Cortex of kidney (tissue), 1 donor: ENCODE measurements around the gene SLIT1.

Experiments
- DNase-seq: peaks from one replicate; lab custom pipeline; 2025; lab: John Stamatoyannopoulos, UW

The SLIT1 gene

DNA sequence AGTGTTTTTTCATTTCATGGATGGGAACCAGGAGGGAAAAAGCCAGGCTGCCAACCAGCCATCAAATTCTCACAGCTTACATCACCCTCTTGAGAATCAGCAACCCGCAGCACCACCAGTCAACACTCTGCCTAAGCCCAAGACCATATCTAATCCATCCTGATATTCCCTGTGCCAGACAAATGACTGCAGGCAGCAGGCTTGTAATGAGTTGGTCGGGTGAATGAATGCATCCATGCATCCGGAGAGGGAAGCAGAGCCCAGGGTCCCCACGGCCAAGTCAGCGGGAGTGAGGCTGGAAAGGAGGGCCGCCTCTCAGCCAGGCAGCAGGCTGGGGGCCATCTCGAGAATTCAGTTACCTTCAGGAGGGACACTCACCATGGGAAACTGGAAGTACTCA lies 46.9 kb downstream of the SLIT1 start:
- DNase-seq: no peak

DNA sequence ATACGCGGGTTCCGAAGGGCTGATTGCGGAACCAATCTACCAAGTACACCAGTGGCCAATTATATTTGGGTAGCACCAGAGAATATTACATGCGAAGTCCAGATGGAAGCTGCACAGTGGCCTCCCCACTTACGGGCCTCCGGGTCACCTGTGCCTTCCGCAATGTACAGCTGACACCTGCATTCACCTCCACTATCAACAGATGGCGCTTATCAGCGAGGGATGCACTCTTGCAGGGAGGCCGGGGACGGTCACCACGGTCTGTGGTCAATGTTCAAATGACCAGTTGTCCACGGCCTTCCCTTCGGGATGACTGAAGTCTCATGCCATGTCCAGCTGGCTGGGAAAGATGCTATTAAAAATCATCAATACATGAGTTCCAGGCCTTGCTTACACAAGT lies 47.6 kb downstream of the SLIT1 start:
- no peak for DNase-seq

DNA sequence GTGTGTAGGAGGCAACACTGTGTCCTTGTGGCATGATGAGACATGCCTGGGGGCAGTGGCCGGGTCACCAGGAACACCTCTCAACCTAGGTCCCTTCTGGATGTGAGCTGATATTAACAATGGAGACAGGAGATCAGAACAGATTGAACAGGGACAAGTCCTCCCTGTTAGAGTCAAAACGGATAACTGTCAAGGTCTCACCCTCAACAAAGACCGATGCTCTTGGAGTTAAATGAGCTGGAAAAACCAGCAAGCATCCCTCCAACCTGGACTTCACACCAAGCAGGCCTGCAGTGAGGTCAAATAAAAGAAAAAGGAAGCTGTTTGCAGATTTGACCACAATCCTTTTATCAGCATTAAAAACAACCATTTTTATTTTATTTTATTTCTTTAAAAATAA lies 49.0 kb downstream of the SLIT1 start:
- no peak for DNase-seq

DNA sequence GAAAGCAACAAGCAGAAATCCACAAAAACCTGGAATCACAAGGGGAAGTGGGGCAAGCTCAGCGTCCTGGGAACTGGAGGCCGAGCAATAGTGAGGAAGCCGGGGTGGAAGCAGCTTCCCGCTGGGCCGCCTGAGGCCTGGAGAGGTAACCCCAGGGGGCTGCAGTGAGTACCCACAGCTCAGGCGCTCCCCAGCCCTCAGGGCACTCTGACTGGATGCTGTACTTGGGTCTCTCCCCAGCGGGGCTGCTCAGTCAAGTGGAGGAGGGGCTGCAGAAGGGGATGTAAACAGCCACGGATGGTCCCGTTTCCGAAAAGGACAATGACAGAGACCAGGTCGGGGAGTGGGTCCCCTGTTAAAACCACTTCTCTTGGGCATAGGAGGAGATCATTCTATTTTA lies 50.3 kb downstream of the SLIT1 start:
- DNase-seq: no peak

DNA sequence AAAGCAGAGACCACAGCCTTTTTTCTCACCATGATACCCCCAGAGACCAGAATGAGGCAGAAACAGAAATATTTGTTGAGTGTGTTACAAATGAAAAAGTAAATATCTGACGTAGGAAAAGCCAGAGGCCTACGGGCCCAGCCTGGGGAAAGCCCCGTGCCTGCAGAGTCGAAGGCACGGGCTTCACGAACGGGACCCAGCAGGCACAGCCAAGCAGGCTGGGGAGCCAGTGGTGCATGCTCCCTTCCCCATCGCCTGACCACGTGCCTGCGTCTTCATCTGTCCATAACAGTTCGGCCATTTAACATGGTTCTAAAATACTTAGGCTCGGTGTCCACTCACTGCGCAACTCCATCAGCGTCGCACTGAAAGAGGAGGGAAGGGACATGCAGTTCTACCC lies 50.8 kb downstream of the SLIT1 start:
- no peak for DNase-seq

DNA sequence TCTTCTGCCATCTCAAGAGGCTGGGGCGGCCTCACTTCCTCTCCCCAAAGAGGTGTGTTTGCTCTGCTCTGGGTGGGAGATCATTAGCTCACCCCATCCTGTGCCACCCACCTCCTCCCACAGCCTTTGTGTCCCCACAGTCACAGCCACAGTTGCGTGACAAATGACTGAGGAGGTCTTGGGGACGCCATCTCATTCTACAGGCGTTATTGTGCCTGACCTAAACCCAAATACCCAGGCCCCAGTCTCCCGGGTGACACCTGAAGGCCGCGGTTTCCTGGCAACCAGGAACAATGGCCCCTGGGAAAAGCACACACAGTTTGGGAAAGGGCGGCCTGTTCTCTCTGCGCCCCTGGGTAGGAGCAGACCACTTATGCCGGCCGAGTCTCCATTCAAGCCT lies 51.6 kb downstream of the SLIT1 start:
- no peak for DNase-seq

DNA sequence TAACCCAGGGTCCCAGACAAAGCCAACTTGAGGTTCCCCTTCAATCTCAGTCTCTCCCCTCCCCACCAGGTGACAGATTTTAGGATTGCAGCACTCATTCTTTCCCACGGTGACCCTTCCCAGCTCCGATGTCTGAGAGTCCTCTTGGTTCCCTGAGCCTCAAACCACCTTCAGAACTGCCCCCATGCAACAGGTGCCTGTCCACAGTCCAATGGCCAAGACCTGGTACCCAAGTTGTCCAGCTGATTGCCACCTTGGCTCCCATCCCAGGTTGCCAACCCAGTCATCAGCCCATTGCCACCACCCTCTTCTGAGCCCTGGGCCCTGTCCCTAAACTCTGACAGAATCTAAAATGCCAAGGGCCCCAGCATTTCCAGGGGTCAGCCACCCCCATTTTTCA lies 53.5 kb downstream of the SLIT1 start:
- no peak for DNase-seq

DNA sequence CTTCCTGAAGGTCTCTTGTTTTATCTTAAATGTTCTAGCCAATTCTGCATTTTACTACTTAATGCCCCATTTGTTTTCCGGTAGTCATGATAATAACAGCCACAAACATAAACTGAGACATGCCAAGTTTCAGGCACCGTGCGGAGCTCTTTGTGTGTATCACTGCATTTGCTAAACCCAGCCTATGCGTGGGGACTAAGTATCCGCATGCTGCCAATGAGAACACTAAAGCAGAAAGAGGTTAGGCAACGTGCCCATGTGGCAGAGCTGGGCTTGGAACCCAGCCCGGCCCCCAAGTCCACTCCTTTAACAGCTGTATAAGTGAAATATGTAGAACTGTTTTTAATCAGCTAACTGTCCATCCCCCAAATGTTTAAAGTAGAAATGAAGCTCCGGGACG lies 54.1 kb downstream of the SLIT1 start:
- DNase-seq: no peak

DNA sequence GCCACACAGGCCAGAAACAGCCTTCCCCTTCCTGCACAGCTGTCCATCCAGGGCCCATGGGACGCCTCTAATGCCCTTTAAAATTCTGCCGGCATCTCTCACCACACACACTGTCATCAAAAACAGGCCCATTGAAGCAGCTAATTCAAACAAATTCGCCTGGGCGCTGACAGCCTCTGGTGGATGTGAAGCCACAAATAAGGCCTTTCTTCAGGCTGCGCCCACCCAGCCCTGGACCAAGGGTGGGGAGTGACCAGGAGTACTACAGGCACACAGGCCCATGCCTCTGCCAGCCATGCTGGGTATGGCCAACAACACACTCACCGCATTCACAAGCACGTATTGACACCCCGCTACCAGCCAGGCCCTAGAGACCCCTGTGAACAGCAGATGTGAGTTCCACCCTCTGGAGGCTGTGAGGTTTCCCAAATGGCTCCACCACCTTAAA lies 54.6 kb downstream of the SLIT1 start:
- DNase-seq: no peak

DNA sequence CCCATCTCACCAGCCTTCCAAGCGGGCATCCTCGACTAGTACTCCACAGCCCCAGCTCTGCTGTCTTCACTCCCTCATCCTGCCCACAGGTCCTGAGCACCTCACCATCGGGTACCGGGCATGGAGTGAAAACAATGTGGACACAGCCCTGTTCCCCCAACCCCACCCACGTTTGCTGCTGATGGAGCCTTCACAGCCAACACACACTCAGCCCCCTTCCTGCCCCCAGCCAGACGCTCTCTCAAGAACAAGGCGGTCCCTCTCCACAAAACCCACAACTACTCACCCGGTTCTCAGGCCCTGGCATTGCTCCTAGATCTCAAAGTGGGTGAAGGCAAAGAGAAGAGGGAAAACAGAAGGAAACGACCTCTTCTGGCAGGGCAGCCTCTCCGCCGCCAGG lies 56.1 kb downstream of the SLIT1 start:
- DNase-seq: no peak

DNA sequence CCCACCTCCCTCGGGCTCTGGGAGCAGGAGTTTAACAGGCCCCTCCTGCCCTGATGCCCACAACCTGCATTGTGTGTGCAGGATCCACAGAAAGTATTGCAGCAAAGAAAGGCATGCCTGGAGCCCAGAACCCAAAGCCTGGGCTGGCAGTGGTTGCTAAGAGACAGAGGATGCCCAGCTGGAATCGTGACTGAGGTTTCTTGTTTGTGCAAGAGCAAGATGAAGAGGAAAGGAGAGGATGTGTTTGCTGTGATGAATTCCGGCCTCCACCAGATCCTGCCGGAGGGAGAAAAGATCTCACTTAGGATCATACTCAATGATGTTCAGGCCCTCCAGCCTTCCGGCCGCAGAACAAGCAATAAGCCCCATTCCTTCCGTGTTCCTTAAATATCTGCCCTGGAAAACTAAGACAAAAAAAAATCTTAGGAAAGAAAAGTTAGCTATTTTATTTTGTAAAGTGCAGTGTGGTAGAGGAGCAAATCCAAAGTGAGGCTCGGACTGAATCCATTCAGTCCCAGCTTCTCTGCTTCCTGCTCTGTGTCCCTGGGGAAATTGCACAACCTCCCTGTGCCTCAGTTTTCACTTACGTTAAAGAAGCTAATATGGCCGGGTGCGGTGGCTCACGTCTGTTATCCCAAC lies 57.1 kb downstream of the SLIT1 start:
- DNase-seq: no peak

DNA sequence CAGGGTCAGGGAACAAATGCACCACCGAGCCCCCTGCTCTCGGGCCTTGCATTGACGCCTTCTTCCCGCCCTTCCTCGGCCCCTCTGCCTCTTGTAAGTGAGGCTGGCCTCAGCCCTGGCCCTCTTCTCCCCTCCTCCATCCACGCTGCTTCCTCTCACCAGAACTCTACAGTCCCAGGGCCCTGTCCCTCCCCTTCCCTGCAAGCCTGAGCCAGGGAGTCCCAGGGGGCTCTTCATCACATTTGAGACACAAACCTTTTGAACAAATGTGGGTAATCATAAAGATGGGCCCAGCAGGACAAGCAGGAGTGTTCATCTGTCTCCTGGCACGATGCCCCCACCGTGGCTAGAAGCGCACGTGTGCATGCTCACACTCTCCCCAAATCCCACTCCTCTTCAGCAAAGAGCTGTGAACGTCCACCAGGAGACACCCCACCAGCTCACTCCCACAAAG lies 57.7 kb downstream of the SLIT1 start:
- DNase-seq: no peak

DNA sequence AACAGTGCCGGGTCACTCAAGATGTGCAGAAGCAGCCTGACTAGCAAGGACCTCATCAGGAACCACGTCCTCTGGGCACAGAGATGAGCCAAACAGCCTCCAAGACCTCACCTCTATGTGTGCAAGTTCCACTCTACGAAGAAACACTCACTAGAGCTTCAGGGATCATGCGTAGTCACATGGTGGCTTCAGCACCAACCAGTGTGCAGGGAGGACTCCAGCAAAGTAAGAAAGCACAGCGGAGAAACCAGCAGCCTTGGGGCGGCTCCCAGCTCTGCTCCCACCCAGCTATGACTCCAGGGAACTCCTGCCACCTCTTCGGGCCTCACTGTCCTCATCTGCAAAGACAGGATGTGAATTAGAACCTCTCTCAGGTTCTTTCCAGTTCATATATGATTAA lies 58.2 kb downstream of the SLIT1 start:
- DNase-seq: no peak

DNA sequence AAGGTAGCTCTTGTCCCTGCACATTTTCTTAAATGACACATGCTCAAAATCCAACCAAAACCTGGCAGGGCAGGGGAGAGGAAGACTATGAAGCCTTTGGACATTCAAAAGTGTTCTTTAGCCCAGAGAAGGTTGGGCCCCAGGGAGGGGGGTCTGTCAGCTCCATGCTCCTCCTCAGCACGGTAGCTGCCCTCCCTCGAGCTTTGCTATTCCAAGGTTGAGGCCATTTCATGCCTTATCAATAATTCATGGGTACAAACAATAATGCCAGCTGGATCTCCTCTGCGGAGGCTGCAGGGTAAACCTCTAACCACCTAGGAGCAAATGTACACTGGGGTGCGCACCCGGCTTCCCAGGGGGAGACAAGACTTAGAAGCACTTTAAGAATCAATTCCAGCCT lies 61.5 kb downstream of the SLIT1 start:
- DNase-seq: no peak

DNA sequence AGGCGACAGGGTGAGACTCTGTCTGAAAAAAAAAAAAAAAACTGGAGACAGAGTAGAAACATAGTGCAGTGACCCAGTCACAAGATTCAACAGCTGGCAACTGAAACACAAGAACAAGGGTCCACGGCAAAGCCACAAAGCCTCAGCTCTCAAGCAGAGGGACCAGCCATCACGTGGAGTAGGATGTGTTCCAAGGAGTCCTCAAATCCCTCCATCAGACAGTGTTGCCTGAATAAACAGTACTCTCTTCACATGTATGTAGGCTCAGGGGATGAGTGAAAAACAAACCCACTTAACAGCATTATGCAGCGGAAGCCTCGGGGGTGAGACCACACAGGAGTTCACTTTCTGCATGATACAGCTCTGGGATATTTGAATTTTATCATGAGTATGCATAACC lies 62.0 kb downstream of the SLIT1 start:
- no peak for DNase-seq

DNA sequence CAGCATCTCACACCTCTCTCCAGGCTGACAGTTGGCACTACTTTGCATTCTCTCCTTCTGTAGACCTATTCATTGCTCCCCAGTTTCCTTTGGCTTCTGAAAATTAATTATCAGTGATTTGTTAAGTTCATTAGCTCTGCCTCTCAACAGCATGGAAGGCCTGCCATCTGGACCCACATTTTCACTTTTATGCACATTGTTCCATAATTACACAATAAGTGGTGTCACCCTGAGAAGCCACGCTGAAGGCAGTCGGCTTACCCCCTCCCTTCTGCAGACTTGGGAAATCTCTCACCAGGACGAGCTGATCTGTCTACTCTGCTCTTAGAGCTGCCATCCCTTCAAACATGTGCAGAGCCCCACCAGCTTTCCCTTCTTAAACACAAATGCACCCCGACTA lies 64.7 kb downstream of the SLIT1 start:
- no peak for DNase-seq

DNA sequence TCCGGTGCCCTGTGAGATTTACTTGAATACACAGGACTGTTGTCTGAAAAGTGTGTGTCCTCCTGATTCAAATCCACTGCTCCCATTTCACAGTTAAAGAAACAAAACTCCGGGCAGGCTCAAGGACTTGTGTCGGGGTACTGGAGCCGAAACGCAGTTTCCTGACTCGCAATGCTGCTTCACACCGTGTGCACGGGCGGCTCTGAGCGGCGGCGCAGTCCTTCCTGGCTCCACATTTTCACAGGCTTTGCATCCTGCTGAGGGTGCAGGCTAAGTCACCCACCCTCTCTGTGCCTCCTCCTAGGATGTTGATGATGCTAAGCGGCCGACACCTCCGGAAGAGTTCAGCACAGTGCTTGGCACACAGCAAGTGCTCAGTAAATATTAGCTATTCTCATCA lies 65.4 kb downstream of the SLIT1 start:
- no peak for DNase-seq

DNA sequence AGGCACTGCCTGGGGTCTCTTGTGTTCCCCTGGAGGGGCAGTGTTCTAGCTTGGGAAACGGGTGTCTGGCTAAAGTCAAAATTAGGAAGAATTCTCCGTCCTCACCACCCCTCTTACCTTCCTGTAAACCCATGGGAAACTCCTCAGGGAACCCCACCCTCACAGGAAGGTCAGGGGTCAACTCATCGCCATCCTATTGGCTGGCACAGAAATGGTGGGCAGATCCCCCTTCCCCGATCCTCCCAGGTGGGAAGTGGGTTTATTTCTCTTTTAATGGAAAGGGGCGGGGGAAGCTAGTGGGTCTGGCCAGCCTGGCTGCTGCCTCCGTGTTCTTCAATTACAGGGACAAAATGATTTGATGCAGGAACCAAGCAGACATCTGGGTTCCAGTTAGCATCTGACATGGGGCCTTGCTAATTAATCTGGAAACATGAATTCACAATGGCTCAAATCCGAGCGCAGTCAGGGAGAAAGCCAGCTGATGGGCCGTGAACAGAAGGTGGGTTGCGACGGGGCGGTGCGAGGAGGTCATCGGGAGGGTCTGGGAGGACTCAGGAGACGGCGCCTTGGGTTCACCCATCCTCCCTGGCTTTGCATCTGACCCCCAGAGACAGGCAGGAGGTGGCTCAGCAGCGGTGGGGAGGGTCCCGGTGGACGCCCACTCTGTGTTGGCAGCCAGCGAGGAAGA lies 66.6 kb downstream of the SLIT1 start:
- DNase-seq: no peak

DNA sequence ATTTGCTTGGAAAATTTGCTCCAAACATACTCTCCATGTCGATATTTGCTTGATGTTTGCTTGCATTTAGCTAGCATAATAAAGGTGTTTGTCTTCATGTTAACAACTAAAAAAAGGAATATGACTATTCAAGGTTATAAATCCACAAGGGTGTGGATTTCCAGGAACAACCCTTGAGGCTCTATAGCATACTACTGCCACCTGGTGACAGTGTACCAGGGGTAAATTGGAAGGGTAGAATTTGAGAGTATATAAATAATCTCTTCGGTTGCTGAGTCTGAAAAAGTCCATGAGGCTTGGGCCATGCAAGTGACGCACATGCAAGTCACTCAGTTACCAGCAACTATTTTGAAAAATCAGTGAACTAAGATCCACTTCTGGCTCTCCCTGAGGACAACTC lies 68.4 kb downstream of the SLIT1 start:
- no peak for DNase-seq

DNA sequence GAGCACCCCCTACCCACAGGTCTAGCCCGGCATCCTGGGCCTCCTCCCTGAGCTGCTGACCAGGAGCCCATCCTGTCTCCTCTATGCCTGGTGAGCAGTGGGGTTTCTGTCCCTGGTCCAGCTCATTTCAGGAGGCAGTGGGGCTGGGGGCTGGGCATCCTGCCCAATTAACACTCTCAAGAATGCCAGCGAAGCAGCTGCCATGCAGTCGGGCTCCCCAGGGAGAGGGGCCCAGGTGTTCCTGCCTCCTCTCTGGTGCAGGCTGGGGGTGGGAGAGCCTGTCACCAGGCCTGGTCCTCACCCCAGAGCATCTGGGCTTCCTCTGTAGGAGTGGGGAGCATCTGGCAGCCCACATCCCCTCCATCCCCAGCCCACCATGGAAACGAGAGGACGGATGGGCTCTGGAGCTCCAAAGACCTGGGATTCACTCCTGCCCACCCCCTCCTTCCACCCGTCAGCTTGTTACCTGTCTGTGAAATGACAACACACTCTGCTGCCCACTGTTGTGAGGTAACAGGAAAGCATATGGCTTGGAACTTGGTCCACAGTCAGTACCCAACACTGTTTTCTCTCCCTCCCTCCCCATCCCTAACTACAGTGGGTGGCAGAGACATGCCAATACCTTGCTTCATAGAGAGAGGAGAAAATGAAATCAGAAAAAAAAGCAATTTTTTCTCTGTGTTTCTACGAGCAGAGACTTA lies 69.1 kb downstream of the SLIT1 start:
- DNase-seq: no peak

DNA sequence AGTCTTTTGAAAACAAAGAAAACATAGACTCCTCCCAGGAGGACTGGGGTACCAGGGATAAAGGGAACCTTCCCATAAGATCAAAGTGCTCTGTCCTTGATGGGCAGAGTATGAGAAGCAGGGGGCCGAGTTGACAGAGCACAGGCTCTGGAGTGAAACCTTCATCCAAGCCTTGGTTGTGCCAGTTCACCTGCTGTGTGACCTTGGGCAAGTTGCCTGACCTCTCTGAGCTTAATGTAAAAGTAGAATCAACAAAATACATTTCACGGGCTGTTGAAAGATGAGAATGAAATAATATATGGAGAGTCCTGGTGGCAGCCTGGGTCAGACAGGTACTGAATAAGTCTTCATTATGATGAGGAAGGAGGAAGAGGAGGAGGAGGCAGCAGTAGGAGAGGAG lies 69.9 kb downstream of the SLIT1 start:
- no peak for DNase-seq

DNA sequence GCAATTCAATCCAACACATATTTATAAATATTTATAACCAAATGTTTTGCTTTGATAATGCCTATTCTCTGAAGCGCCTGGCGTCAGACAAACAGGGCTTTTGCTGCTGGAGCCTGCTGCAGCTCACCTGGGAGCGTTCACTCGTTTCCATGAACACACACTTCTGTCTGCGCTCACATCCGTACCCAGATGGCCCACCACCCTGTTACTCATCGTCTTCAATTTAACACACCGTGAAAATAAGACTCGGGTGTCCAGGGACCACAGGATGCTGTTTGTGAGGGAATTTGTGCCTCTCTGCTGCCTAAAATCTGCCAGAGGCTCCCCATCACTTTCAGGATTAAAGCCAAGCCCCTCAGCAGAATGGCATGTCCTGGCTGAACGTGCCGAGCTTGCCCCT lies 74.1 kb downstream of the SLIT1 start:
- DNase-seq: no peak

DNA sequence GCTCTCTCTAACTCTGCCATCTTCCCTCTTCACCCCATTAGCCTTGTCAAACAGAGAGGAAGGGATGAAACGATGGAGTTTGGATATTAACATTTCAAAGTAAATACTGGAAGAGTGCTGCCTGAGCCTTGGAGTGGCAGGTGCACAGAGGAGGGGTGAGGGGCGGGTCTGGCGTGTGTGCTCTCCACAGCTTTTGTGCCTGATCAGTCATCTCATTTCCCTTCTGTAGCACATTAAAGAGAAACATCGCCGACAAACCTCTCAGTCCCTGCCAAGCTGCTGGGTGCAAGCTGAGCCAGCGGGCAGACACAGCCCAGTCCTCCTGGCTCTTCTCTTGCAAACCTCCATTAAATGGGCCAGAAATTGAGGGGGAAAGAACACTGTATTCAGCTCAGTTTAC lies 76.2 kb downstream of the SLIT1 start:
- DNase-seq: no peak
